ENCODE measurements around the gene MED26.

The MED26 gene

DNA sequence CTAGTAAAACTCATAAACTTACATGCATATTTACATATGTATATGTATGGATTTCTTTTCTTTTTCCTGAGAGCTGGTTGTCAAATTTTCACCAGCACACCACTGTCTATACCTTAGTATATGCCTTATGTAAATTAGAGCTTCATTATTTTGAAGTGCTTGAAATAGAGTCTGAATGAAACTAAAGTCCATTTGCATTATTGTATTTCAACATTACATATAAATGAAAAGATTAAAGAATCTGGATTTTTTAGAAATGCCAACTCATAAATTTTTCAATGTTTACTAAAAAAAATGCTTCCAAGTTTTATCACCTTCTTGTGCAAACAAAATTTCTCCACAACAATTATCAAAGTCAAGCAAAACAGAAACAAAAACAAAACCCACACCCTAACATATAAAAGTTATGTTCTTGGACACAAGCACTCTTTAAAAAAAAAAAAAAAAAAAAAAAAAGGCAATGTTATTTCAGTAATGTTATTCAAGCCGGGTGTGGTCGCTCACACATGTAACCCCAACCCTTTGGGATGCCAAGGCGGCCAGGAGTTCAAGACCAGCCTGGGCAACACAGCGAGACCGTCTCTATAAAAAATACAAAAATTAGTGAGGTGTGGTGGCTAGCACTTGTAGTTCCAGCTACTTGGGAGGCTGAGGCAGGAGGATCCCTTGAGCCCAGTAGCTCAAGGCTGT is 18.3 kb downstream of the MED26 start:
- DNase-seq, result no peak

DNA sequence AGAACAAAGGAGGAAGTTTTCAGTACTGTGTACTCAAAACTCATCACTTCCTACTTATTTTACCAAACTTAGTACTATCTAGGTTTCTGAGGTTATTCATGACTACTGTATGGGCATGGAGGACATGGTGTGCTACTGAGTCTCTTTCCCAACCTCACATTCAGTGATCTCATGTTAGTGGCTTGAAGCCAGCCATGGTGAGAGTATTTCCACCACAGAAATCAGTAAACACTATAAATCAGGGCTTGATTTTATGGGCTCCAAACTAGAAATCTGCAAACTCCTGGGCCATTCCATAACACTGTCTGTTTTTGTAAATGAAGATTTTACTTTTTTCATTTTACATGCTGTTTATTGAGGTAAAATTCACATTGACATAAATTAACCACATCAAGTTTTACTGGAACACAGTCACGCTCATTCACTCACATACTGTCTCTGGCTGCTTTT is 19.7 kb downstream of the MED26 start:
- no peak for DNase-seq

DNA sequence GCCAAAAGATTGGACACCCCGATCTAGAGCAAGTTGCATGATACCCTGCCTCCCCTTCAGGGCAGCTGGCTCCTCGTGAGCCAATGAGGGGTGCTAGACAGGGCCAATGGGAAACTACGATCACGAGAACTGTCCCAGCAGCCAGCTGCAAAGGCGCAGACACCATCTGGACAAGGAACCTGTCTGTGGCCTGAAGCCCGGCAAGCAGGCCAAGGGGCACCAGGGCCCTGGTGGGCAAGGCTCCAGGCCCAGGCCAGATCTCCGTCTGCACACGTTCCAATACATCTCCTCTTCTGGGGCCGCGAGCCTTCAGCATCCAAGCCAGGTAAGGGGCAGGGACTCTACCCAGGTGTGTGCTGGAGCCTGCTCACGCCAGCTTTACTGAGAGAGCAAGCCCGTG is 20.2 kb downstream of the MED26 start:
- no peak for DNase-seq

GRCh38 chr19:16605553-16605994 is 22.4 kb downstream of the MED26 start:
- no peak for DNase-seq

DNA sequence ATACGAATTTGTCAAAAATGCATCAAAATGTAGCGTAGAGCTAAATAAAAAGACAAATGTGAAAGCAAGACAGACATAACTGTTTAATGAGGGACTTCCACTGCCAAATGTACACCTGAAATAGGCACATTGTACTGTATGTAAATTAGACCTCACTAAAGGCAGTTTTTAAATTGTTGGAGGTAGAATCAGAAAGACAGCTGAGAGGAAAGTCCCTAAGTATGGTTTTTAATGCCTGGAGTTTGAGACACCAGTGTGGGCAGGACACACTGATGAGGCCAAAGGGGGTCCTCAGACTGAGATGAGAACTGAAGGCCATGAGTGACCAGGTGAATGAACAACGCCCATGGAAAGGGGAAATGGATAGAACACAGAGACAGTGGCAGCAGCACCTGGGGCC is 22.9 kb downstream of the MED26 start:
- no peak for DNase-seq

GRCh38 chr19:16604615-16605014 is 23.4 kb downstream of the MED26 start:
- DNase-seq, result no peak

GRCh38 chr19:16603090-16603489 is 24.9 kb downstream of the MED26 start:
- no peak for DNase-seq

- no peak for DNase-seq
Observed at GRCh38 chr19:16601378-16602052, 26.5 kb downstream of the MED26 start.

GRCh38 chr19:16600824-16601223 is 27.2 kb downstream of the MED26 start:
- no peak for DNase-seq

GRCh38 chr19:16599655-16600346 is 28.2 kb downstream of the MED26 start:
- no peak for DNase-seq

DNA sequence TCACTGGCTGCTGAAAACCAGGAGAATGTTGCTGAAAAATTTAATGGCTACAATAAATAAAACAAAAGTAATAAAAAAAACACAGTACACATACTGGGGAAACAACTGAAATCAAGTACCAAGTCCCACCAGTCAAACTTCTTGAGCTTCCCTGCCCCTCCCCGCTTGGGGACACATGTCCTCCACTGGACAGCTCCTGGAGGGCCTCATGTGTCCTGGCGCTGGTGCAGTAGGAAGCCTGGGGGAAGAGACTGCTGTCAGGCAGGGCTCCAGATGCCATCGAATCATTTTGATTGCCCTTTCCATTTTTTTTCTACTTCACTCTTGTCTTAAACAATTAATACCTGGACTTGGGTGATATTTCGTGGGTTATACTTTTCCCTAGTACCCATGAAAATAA is 29.2 kb downstream of the MED26 start:
- no peak for DNase-seq

DNA sequence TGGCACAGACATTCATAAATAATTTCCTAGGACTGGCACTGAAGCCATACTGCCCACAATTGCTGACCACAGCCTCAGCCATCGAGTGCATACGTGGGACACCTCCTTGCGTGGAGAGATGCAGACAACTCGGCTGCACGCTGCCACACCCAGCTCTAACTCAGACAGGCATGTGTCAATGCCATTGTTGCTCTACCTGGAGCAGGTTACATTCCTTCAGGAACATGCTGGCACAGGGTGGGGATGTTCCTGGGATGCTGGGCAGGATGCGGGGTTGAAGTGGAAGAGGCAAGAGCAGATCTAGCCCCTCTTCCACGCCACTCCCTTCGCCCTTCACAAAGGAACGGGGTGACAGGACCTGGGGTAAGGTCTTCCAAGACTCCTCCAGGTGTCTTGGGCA is 31.6 kb downstream of the MED26 start:
- DNase-seq, result no peak

DNA sequence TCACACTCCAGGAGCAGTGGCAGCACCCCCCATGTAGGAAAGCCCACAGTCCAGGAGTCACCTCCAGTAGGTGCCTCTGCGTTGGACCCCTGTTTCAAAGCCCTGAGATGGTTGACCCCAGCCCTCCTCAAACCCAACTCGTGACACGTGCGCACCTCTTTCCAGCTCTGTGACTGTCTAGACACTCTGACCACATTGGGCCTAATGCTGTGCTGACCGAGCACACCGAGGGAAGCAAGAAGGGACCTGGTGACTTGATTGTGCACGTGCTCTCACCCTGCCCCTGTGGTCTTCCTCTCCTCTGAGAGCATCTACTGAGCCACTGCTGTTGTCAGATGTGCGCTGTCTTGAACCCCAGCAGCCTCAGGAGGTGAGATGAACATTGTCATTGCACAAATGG is 32.9 kb downstream of the MED26 start:
- DNase-seq, result no peak

- peak; percentile 31 for DNase-seq
Observed at GRCh38 chr19:16594681-16595091, 33.3 kb downstream of the MED26 start.

- no peak for DNase-seq
Observed at GRCh38 chr19:16594131-16594586, 33.8 kb downstream of the MED26 start.

DNA sequence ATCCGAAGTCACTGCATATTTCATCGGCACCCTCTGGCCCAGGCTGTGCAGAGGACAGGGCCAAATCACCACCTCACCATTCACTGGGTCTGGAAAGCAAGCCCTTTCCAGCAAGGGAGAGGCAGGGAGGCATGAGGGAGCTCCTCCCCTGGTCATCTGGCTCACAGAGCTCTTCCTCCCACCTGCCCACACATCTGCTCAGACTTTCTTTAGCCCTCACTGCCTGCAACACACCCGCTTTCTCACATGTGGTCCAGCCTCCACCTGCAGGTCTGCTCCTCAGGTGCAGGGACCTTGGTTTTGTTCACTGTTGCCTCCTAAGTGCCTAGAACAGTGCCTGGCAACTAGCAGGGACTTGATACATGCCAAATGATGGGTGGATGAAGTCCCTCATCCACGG is 34.8 kb downstream of the MED26 start:
- no peak for DNase-seq

DNA sequence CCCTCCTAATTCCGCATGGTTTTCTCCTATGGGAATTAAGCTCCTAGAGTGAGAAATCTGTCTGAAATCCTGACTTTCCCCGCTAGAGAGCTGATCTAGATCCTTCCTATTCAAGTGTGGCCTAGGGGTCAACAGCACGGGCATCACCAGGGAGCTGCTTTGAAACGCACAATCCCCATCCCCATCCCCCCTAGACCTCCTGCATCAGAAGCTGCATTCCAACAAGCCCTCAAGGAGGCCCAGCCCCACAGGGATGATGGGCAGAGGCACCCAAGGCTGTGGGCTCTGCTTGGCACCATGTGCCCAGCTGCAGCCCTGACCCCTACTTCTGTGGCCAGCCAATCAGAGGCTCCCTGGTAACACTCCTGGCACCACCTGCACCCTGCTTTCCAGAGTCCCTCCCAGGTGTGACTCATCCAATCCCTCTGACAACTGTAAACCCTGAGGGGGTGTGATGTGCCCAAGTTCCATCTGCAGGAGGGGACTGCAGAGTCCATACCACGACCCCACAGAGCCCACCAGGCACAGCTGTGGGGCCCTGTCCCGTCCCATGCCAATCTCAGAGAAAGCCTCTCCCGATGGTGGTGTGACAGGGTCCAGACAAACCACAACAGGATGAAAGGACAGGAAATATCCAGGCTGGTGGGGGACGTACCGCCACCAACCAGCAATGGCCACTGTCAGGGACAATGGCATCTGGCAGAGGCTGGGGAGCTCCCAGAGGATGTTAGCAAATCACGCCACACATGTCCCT is 36.0 kb downstream of the MED26 start:
- DNase-seq, result no peak

DNA sequence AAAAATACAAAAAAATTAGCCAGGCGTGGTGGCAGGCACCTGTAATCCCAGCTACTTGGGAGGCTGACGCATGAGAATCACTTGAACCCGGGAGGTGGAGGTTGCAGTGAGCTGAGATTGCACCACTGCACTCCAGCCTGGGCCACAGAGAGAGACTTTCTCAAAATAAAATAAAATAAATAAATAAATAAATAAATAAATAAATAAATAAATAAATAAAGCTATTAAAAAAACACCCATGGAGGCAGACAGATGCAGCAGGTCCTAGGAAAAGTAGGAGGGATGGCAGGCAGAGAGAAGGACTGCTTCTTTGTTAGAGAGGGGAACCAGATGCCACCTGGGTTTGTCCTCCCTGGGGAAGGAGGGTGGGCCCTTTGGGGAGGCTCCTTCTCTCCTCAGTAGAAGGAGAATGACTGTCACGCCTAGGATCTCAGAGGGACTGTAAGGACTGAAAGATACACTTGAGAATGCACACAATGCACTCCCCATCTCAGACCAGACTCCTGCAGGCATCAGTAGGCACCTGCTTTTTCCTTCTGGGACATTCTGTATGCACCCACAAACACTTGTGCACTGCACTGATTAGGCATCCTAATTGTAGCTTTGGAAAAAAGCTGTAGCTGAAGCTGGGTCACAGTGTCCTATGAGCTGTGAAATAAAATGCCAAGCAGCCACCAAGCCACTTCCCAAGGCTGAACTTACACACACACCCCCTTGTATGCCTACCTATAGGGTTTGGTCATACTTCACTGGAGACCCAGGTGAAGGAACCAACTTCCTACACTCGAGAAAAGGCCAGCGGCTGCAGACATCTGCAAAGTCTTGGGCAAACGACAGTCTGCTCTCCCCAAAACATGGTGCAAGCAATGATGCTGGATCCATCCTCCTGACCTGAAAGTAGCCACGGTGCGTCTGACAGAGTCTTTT is 36.9 kb downstream of the MED26 start:
- no peak for DNase-seq

DNA sequence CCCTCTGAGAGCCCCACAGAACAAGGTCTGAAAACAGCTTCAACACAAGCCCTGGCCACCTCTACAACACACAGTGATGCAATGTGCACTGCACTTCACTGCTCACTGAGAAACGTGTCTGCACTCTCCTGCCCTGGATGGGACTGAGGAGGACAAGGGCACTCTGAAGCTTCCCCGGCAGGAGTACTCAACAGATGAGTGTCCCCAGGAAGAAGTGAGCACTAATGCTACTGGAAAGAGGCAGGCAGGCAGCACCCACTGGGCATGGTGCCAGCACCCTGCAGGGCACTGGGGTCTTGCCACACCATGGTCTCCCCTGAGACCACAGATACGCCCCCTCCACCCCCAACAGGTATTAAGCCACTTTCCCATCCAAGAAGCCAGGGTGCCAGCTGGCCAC is 38.1 kb downstream of the MED26 start:
- no peak for DNase-seq

- no peak for DNase-seq
Observed at GRCh38 chr19:16588824-16589577, 39.0 kb downstream of the MED26 start.

All from activated CD4-positive, alpha-beta T cell treated with anti-CD3 and anti-CD28 coated beads, Interleukin-2, amount 50 U/mL, for 1 hour (primary cell).